ENCODE data around the gene DOCK7. TPM values are rescaled to one million over a fixed set of nuclear protein-coding genes. Genes with fewer than 3 reads are reported as not detected.
"Not testable (repeated sequence)": the region's sequence is repeated elsewhere in the genome, so short reads cannot be mapped to it uniquely, and the experiment has no call there.

DOCK7 gene
- total RNA-seq, 2 donors from 2014 or later, result 31.6 to 32.0 TPM

DNA sequence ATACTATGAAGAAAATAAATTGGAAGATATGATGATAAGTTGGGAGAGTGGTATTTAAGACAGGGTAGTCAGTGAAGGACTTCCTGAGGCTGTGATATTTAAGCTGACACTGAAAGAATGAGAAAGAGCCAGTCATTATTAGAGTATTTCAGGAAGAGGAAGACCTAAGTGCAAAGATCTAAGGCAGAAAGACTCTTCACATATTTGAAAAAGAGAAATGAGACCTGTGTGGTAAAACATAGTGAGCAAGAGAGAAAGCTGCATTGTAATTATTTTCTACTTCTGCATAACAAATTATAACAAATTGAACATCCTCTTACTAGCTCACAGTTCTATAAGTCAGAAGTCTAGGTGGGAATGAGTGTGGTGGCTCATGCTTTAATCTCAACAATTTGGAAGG lies 34.6 kb upstream of the DOCK7 start:
- no peaks in the 10 kb centered on the region for H3K36me3 ChIP-seq (replicated peaks in 1 of 2; ENCODE audit: insufficient read depth in 1 of 2, low read depth in 2 of 2)
- intact Hi-C loops (cut with DNase I), result no loop called here
- TF ChIP-seq POLR2A (IDR thresholded peaks at IDR 0.05), result no peak
- TF ChIP-seq, protein P1, sequence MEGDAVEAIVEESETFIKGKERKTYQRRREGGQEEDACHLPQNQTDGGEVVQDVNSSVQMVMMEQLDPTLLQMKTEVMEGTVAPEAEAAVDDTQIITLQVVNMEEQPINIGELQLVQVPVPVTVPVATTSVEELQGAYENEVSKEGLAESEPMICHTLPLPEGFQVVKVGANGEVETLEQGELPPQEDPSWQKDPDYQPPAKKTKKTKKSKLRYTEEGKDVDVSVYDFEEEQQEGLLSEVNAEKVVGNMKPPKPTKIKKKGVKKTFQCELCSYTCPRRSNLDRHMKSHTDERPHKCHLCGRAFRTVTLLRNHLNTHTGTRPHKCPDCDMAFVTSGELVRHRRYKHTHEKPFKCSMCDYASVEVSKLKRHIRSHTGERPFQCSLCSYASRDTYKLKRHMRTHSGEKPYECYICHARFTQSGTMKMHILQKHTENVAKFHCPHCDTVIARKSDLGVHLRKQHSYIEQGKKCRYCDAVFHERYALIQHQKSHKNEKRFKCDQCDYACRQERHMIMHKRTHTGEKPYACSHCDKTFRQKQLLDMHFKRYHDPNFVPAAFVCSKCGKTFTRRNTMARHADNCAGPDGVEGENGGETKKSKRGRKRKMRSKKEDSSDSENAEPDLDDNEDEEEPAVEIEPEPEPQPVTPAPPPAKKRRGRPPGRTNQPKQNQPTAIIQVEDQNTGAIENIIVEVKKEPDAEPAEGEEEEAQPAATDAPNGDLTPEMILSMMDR (IDR thresholded peaks at IDR 0.05), result no peak
- no peak overlapping the region for H3K27ac ChIP-seq
- ATAC-seq (no peak), DNase-seq (no peak)
- peaks cover 15% of the 10 kb centered on the region for H3K4me1 ChIP-seq
- no peak overlapping the region for H3K4me3 ChIP-seq
- H3K9me3 ChIP-seq, result no peaks in the 10 kb centered on the region
- no peaks in the 10 kb centered on the region for H3K27me3 ChIP-seq

DNA sequence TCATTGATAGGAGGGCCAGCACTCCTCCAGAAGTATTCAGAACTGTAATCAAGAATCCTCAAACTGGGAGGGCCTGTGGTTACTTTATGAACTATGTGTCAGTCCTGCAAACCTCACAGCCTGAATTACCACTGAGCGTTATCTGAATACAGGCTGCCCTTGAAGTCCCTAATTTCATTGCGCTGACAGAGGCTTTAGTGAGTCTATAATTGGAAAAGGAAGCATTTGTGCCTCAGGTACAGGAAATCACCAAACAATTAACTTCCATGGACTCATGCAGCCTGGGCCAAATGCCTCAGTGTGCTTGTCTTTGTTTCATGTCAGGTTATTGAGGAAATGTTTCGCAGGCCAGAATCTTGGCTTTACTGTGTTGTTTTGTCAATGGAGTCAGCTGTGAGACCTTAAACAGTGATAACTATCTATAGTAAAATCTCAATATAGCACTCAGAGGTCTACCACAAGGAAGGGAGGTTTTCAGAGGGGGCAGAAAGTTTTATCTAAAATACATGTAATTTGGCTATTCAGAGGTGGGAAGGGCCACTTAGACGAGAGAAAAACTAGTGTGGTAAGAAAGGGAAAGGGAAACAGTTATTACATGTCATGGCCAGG lies 32.9 kb upstream of the DOCK7 start:
- TF ChIP-seq, protein P1 (IDR thresholded peaks at IDR 0.05), result no peak
- no peak for TF ChIP-seq POLR2A (IDR thresholded peaks at IDR 0.05)
- no peak for ATAC-seq
- H3K4me3 ChIP-seq, result no peak overlapping the region
- peaks cover 13% of the 10 kb centered on the region for H3K4me1 ChIP-seq
- H3K27me3 ChIP-seq, result no peaks in the 10 kb centered on the region
- WGBS, 2 donors, result 60 to 66% methylated on average over 4 of the region's 4 CpGs
- DNase-seq, result no peak
- H3K9me3 ChIP-seq, result no peaks in the 10 kb centered on the region
- H3K27ac ChIP-seq, result peak overlapping the region in 1 of 4 donors; percentile 15
- no peaks in the 10 kb centered on the region for H3K36me3 ChIP-seq (replicated peaks in 1 of 2; ENCODE audit: insufficient read depth in 1 of 2, low read depth in 2 of 2)
- intact Hi-C loops (cut with DNase I), result no loop called here

DNA sequence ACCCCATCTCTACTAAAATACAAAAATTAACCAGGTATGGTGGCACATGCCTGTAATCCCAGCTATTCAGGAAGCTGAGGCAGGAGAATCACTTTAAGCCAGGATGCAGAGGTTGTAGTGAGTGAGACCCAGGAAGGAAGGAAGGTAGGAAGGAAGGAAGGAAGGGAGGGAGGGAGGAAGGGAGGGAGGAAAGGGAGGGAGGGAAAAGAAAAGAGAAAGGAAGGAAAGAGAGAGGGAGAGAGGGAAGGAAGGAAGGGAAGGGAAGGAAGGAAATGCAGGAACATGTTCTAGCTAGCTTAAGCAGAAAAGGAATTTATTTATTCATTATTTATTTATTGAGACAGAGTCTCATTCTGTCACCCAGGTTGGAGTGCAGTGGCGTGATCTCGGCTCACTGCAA lies 30.2 kb upstream of the DOCK7 start:
- H3K27me3 ChIP-seq; DNase-seq; ATAC-seq; H3K4me1 ChIP-seq; H3K9me3 ChIP-seq; H3K36me3 ChIP-seq (replicated peaks in 1 of 2; ENCODE audit: insufficient read depth in 1 of 2, low read depth in 2 of 2); H3K4me3 ChIP-seq; H3K27ac ChIP-seq; intact Hi-C loops (cut with DNase I): not testable (repeated sequence)
- 93 to 95% methylated on average over 2 of the region's 2 CpGs for WGBS, 2 donors

DNA sequence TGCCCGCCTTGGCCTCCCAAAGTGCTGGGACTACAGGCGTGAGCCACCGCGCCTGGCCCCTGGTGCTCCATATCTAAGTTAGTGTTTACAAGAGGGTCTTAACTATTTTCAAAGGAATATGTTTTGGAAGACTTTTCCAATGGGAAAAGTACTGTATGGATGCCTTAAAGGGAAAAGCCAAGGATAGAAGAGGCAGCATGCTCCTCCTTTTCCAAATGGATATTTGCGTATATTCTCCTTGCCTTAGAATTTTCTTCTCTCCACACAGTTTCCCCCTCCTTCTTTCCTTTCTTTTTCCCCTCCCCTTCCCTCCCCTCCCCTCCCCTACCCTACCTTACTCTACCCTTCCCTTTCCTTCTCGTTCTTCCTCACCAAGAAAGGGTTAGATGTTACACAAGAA lies 29.3 kb upstream of the DOCK7 start:
- Histone ChIP-seq H3K27me3 (no peaks in the 10 kb centered on the region), H3K4me3 (no peak overlapping the region), H3K36me3 (replicated peaks in 1 of 2; ENCODE audit: insufficient read depth in 1 of 2, low read depth in 2 of 2) (no peaks in the 10 kb centered on the region), H3K4me1 (peaks cover 13% of the 10 kb centered on the region), H3K27ac (no peak overlapping the region), H3K9me3 (no peaks in the 10 kb centered on the region)
- ATAC-seq (no peak), DNase-seq (no peak)
- no peak for TF ChIP-seq POLR2A (IDR thresholded peaks at IDR 0.05)
- TF ChIP-seq, protein P1 (IDR thresholded peaks at IDR 0.05), result no peak
- WGBS, 2 donors, result 93 to 96% methylated on average over 6 of the region's 6 CpGs
- intact Hi-C loops (cut with DNase I), result no loop called here

DNA sequence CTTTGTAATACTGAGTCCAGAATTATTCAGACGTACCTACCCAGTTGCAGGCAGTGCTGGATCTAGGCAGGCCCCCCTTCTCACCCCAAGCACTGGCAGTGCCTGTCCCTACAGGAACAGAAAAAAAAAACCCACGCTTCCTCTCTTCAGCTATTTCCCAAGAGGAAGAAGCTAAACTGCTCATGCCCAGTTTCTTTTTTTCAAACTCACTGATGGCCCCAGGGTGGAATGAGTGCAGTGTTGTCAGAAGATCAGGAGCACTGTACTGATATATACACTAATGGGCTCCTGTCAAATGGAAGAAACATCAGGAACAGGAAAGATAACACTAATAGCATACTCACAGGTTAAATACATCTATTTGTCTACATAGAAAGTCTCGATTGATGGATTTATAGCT lies 28.2 kb upstream of the DOCK7 start:
- no peak overlapping the region for H3K4me3 ChIP-seq
- ATAC-seq, result no peak
- H3K4me1 ChIP-seq, result peaks cover 15% of the 10 kb centered on the region
- TF ChIP-seq, protein P1 (IDR thresholded peaks at IDR 0.05), result no peak
- no peak for TF ChIP-seq POLR2A (IDR thresholded peaks at IDR 0.05)
- no peak for DNase-seq
- no peaks in the 10 kb centered on the region for H3K27me3 ChIP-seq
- intact Hi-C loops (cut with DNase I), result no loop called here
- no peak overlapping the region for H3K27ac ChIP-seq
- H3K36me3 ChIP-seq (replicated peaks in 1 of 2; ENCODE audit: insufficient read depth in 1 of 2, low read depth in 2 of 2), result no peaks in the 10 kb centered on the region
- H3K9me3 ChIP-seq, result no peaks in the 10 kb centered on the region
- 85 to 86% methylated on average over 3 of the region's 3 CpGs for WGBS, 2 donors

Data from body of pancreas (tissue), 4 donors.